SK-N-SH (cell line): Measurements from ENCODE around the gene APLP2. TPM values are rescaled to one million over a fixed set of nuclear protein-coding genes. Genes with fewer than 3 reads are reported as not detected.

ENCODE experiments used
- CTCF ChIA-PET: fragments of 300-600, 350-600 bp; formaldehyde crosslinking; extraction: SDS; loops from one replicate; lab custom pipeline; 2021; lab: Yijun Ruan, JAX
- POLR2A ChIA-PET: fragments of 350-600 bp; sonication (Branson Sonifier 250); formaldehyde crosslinking; extraction: SDS; loops from one replicate; lab custom pipeline; 2020; ENCODE audit warnings: antibody characterized with exemption, inconsistent platforms; lab: Yijun Ruan, JAX
- DNase-seq: peaks from one replicate; pipeline ENCODE4 v3.0.0; 2012
- H2AFZ ChIP-seq: fragments of 200-600 bp; sonication (generic); 2 replicates; pipeline ENCODE4 v1.8.1; 2016; ENCODE audit warnings: antibody characterized with exemption, mild to moderate bottlenecking, low read depth
- H3F3A ChIP-seq: fragments of 200-600 bp; sonication (generic); replicated peaks from 2 replicates; pipeline ENCODE3; 2016; ENCODE audit warnings: antibody characterized with exemption, mild to moderate bottlenecking; ENCODE audit not compliant: insufficient read depth
- H3K27ac ChIP-seq, 2 experiments: fragments of 200-500 bp in 1 of 2; fragments of 200-600 bp in 1 of 2; sonication (Bioruptor generic) in 1 of 2; sonication (generic), shearing (Covaris generic) in 1 of 2; 2 replicates each; pipeline versions ENCODE4 v1.5.1 to v1.6.1; 2014 to 2016; ENCODE audit warnings: low read depth in 2 of 2, inconsistent platforms in 1 of 2, low read length in 1 of 2, mild to moderate bottlenecking in 1 of 2, mixed read lengths in 1 of 2
- H3K27me3 ChIP-seq: fragments of 200-600 bp; sonication (generic), shearing (Covaris generic); 2 replicates; pipeline ENCODE4 v1.6.1; 2016; ENCODE audit warnings: mixed run types; ENCODE audit not compliant: insufficient read depth
- H3K36me3 ChIP-seq, 2 experiments: fragments of 200-500 bp in 1 of 2; fragments of 200-600 bp in 1 of 2; sonication (Bioruptor generic) in 1 of 2; sonication (generic) in 1 of 2; replicated peaks in 1 of 2; 2 replicates each; pipeline versions ENCODE3 to v1.5.1; 2014 to 2016; ENCODE audit warnings: low read length in 1 of 2, mild to moderate bottlenecking in 1 of 2; ENCODE audit not compliant: insufficient read depth in 2 of 2, control insufficient read depth in 1 of 2
- H3K4me1 ChIP-seq, 2 experiments: fragments of 200-500 bp in 1 of 2; fragments of 200-600 bp in 1 of 2; sonication (Bioruptor generic) in 1 of 2; sonication (generic), shearing (Covaris generic) in 1 of 2; 2 replicates each; pipeline versions ENCODE4 v1.5.1 to v1.6.1; 2014 to 2016; ENCODE audit warnings: low read depth in 1 of 2, low read length in 1 of 2, mixed run types in 1 of 2; ENCODE audit not compliant: insufficient read depth in 2 of 2, control insufficient read depth in 1 of 2
- H3K4me2 ChIP-seq: fragments of 200-600 bp; sonication (generic), shearing (Covaris generic); 2 replicates; pipeline ENCODE4 v1.6.1; 2017; ENCODE audit warnings: mixed run types
- H3K4me3 ChIP-seq, 2 experiments: fragments of 200-500 bp in 1 of 2; fragments of 200-600 bp in 1 of 2; sonication (Bioruptor generic) in 1 of 2; sonication (generic), shearing (Covaris generic) in 1 of 2; 2 replicates each; pipeline versions ENCODE4 v1.5.1 to v1.8.1; 2014 to 2016; ENCODE audit warnings: low read depth in 2 of 2, inconsistent platforms in 1 of 2, low read length in 1 of 2, mild to moderate bottlenecking in 1 of 2, mixed read lengths in 1 of 2, moderate library complexity in 1 of 2
- H3K79me2 ChIP-seq: fragments of 200-600 bp; sonication (generic); 2 replicates; pipeline ENCODE4 v1.8.1; 2017; ENCODE audit warnings: mild to moderate bottlenecking; ENCODE audit not compliant: insufficient read depth
- H3K9ac ChIP-seq: fragments of 200-600 bp; sonication (generic); 2 replicates; pipeline ENCODE4 v1.6.1; 2017; ENCODE audit warnings: mixed run types
- H3K9me2 ChIP-seq: fragments of 200-600 bp; sonication (generic); 2 replicates; pipeline ENCODE4 v1.6.1; 2017; ENCODE audit warnings: mixed run types
- H3K9me3 ChIP-seq: fragments of 200-600 bp; sonication (generic); 2 replicates; pipeline ENCODE4 v1.6.1; 2017; ENCODE audit warnings: mixed run types, mild to moderate bottlenecking, moderate library complexity
- H4K20me1 ChIP-seq: fragments of 200-600 bp; sonication (generic); 2 replicates; pipeline ENCODE4 v1.6.1; 2017; ENCODE audit warnings: mild to moderate bottlenecking, mixed run types; ENCODE audit not compliant: insufficient read depth
- FOSL2 ChIP-seq: IDR thresholded peaks from 2 replicates; pipeline ENCODE4 v1.4.0; 2012; ENCODE audit warnings: low read depth, mild to moderate bottlenecking, moderate library complexity, borderline replicate concordance
- FOXJ3 ChIP-seq: sonication (generic); formaldehyde crosslinking; IDR thresholded peaks from 2 replicates; pipeline ENCODE4 v1.5.1; 2020; ENCODE audit warnings: mild to moderate bottlenecking, missing genetic modification reagents
- FOXM1 ChIP-seq: IDR thresholded peaks from 2 replicates; pipeline ENCODE4 v1.4.0; 2012; ENCODE audit warnings: low read depth, mild to moderate bottlenecking
- GATA2 ChIP-seq: sonication (generic); formaldehyde crosslinking; IDR thresholded peaks from 2 replicates; pipeline ENCODE4 v1.5.0; 2020; ENCODE audit warnings: mild to moderate bottlenecking, missing genetic modification reagents
- IRF3 ChIP-seq: fragments of 150-350 bp; IDR thresholded peaks from 2 replicates; pipeline ENCODE4 v1.6.1; 2016; ENCODE audit warnings: mild to moderate bottlenecking, low read depth, low read length
- JUND ChIP-seq: IDR thresholded peaks from 2 replicates; pipeline ENCODE4 v1.4.0; 2012
- NFIC ChIP-seq: IDR thresholded peaks from 2 replicates; pipeline ENCODE4 v1.4.0; 2012; ENCODE audit warnings: borderline replicate concordance
- RCOR1 ChIP-seq: fragments of 150-350 bp; IDR thresholded peaks from 2 replicates; pipeline ENCODE4 v1.6.1; 2017; ENCODE audit warnings: antibody characterized with exemption, low read length
- RFX5 ChIP-seq: IDR thresholded peaks from 2 replicates; pipeline ENCODE4 v1.6.1; 2012; ENCODE audit warnings: mild to moderate bottlenecking, improper control_type of control experiment, low read length
- RXRA ChIP-seq: IDR thresholded peaks from 2 replicates; pipeline ENCODE4 v1.4.0; 2012; ENCODE audit warnings: low read depth, mild to moderate bottlenecking, borderline replicate concordance
- SMC3 ChIP-seq: IDR thresholded peaks from 2 replicates; pipeline ENCODE4 v1.6.1; 2012; ENCODE audit warnings: low read depth, low read length, improper control_type of control experiment
- TAF1 ChIP-seq: IDR thresholded peaks from 2 replicates; pipeline ENCODE4 v1.6.1; 2012; ENCODE audit warnings: low read depth, mild to moderate bottlenecking, low read length, moderate library complexity, borderline replicate concordance
- TEAD4 ChIP-seq: IDR thresholded peaks from 2 replicates; pipeline ENCODE4 v1.4.0; 2012; ENCODE audit warnings: mild to moderate bottlenecking, borderline replicate concordance; ENCODE audit not compliant: insufficient read depth
- YY1 ChIP-seq: IDR thresholded peaks from 2 replicates; pipeline ENCODE4 v1.4.0; 2012; ENCODE audit warnings: low read depth, mild to moderate bottlenecking
- ZBTB33 ChIP-seq: IDR thresholded peaks from 2 replicates; pipeline ENCODE4 v1.4.0; 2012; ENCODE audit warnings: low read depth, borderline replicate concordance
- WGBS: methylation state at CpG from one replicate; pipeline ENCODE4 v1.1.6; 2017; ENCODE audit warnings: low lambda C conversion rate; 5-methylcytosine and 5-hydroxymethylcytosine counted together
- polyA plus RNA-seq, 3 experiments: library from polyadenylated mRNA; depleted of rRNA; stranded (reverse); fragments of >200 nt; gene quantifications; 2 replicates each; pipeline ENCODE4 v1.2.3, GENCODE V29; 2012
- TF ChIP-seq, protein P1 (sequence below): IDR thresholded peaks from 2 replicates; pipeline ENCODE4 v1.4.0; 2012; ENCODE audit warnings: low read depth, borderline replicate concordance
- TF ChIP-seq, protein P2 (sequence below): IDR thresholded peaks from 2 replicates; pipeline ENCODE4; 2012
- TF ChIP-seq, protein P3 (sequence below): IDR thresholded peaks from 2 replicates; pipeline ENCODE4 v1.4.0; 2012; ENCODE audit warnings: low read depth
- TF ChIP-seq, protein P4 (sequence below): fragments of 200-600 bp; sonication (generic); IDR thresholded peaks from 2 replicates; pipeline ENCODE4 v1.6.1; 2017; ENCODE audit warnings: antibody characterized with exemption, mild to moderate bottlenecking, moderate library complexity

APLP2 gene
- polyA plus RNA-seq, 1 of the 3 experiments (the other 2 are of a cell fraction): 424 TPM

GRCh38 chr11:130123414-130124040 is 53.8 kb downstream of the APLP2 start:
- Histone ChIP-seq H3K9ac (no peak overlapping the region), H3F3A (peaks cover 10% of the 10 kb centered on the region), H3K79me2 (peaks cover 55% of the 10 kb centered on the region), H2AFZ (no peak overlapping the region), H3K27ac (peak overlapping the region in 1 of 2 experiments; percentile 48; a peak in 2 of 4 replicates), H3K9me3 (no peaks in the 10 kb centered on the region), H3K36me3 (peaks cover 61 to 66% of the 10 kb centered on the region in 2 experiments), H3K4me1 (peaks cover 0 to 2% of the 10 kb centered on the region in 2 experiments; a peak in 1 of 4 replicates), H3K9me2 (no peaks in the 10 kb centered on the region), H3K27me3 (no peaks in the 10 kb centered on the region), H4K20me1 (peaks cover 77% of the 10 kb centered on the region), H3K4me3 (no peak overlapping the region), H3K4me2 (no peak overlapping the region)
- ChIA-PET CTCF (interaction anchor here (0.8 to 3.4 kb wide), 4 partner anchors 9 to 201 kb away, joined by 3 to 21 read pairs (median 4); no protein-coding TSS in a partner anchor), POLR2A (interaction anchor here (0.5 kb wide), 1 partner anchor 310 kb away, joined by 3 read pairs; no protein-coding TSS in a partner anchor)
- no peak for DNase-seq
- 95% methylated on average over 26 of the region's 32 CpGs for WGBS
- TF ChIP-seq, protein P1, sequence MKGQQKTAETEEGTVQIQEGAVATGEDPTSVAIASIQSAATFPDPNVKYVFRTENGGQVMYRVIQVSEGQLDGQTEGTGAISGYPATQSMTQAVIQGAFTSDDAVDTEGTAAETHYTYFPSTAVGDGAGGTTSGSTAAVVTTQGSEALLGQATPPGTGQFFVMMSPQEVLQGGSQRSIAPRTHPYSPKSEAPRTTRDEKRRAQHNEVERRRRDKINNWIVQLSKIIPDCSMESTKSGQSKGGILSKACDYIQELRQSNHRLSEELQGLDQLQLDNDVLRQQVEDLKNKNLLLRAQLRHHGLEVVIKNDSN: no peak
- TF ChIP-seq, protein P2, sequence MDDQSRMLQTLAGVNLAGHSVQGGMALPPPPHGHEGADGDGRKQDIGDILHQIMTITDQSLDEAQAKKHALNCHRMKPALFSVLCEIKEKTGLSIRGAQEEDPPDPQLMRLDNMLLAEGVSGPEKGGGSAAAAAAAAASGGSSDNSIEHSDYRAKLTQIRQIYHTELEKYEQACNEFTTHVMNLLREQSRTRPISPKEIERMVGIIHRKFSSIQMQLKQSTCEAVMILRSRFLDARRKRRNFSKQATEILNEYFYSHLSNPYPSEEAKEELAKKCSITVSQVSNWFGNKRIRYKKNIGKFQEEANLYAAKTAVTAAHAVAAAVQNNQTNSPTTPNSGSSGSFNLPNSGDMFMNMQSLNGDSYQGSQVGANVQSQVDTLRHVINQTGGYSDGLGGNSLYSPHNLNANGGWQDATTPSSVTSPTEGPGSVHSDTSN: no peak
- TF ChIP-seq, protein P3, sequence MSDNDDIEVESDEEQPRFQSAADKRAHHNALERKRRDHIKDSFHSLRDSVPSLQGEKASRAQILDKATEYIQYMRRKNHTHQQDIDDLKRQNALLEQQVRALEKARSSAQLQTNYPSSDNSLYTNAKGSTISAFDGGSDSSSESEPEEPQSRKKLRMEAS: no peak
- TF ChIP-seq RCOR1 (no peak), JUND (no peak), FOXM1 (no peak), GATA2 (CRISPR knock-in tag) (no peak), TAF1 (no peak), YY1 (no peak), FOSL2 (no peak), IRF3 (no peak), NFIC (no peak), TEAD4 (no peak), RXRA (no peak), ZBTB33 (no peak), FOXJ3 (CRISPR knock-in tag) (no peak), SMC3 (no peak), RFX5 (no peak)
- TF ChIP-seq, protein P4, sequence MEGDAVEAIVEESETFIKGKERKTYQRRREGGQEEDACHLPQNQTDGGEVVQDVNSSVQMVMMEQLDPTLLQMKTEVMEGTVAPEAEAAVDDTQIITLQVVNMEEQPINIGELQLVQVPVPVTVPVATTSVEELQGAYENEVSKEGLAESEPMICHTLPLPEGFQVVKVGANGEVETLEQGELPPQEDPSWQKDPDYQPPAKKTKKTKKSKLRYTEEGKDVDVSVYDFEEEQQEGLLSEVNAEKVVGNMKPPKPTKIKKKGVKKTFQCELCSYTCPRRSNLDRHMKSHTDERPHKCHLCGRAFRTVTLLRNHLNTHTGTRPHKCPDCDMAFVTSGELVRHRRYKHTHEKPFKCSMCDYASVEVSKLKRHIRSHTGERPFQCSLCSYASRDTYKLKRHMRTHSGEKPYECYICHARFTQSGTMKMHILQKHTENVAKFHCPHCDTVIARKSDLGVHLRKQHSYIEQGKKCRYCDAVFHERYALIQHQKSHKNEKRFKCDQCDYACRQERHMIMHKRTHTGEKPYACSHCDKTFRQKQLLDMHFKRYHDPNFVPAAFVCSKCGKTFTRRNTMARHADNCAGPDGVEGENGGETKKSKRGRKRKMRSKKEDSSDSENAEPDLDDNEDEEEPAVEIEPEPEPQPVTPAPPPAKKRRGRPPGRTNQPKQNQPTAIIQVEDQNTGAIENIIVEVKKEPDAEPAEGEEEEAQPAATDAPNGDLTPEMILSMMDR: no peak
